Myocyte (in vitro differentiated cells): ENCODE measurements around the gene F5. TPM values are rescaled to one million over a fixed set of nuclear protein-coding genes. Genes with fewer than 3 reads are reported as not detected.
A peak's percentile ranks its signal among the peaks of the same experiment; 100 is the strongest.

Experiments
- DNase-seq: peaks from one replicate; pipeline ENCODE4 v3.0.0-alpha.2; 2012; ENCODE audit warnings: low read depth
- polyA plus RNA-seq: library from polyadenylated mRNA; unstranded; fragments of >200 nt; gene quantifications from one replicate; pipeline ENCODE4 v1.2.1, GENCODE V29; 2012; ENCODE audit warnings: missing spikeins
- total RNA-seq: library from RNA; depleted of rRNA; stranded (reverse); fragments of >200 nt; gene quantifications from 2 replicates; pipeline ENCODE4 v1.2.3, GENCODE V29; 2014

Gene F5
- total RNA-seq, result not detected in 2 replicates
- polyA plus RNA-seq, result 0.05 TPM

GRCh38 chr1:169586395-169587255 lies at the start of gene F5:
TSS of gene F5 (minus strand) at chr1:169586481. CDS start at chr1:169586386, 95 bp downstream.
- peak; percentile 68 for DNase-seq

GRCh38 chr1:169634877-169635276 lies 48.6 kb upstream of the F5 start:
- no peak for DNase-seq

- no peak for DNase-seq
Measured at GRCh38 chr1:169634145-169634544, 47.9 kb upstream of the F5 start.

GRCh38 chr1:169631249-169631648 lies 45.0 kb upstream of the F5 start:
- DNase-seq, result no peak

- no peak for DNase-seq
Measured at GRCh38 chr1:169630006-169630405, 43.7 kb upstream of the F5 start, which contains the start of gene SELP. TSS of gene SELP (minus strand) at chr1:169630124. CDS start at chr1:169630074, 50 bp downstream.

GRCh38 chr1:169624912-169625311 lies 38.6 kb upstream of the F5 start:
- DNase-seq, result no peak

- DNase-seq, result no peak
Measured at GRCh38 chr1:169624122-169624521, 37.8 kb upstream of the F5 start.

GRCh38 chr1:169623132-169623926 lies 37.0 kb upstream of the F5 start:
- DNase-seq, result no peak

GRCh38 chr1:169620565-169620964 lies 34.3 kb upstream of the F5 start:
- no peak for DNase-seq

GRCh38 chr1:169618367-169618766 lies 32.1 kb upstream of the F5 start:
- no peak for DNase-seq

GRCh38 chr1:169615803-169616202 lies 29.5 kb upstream of the F5 start:
- no peak for DNase-seq

GRCh38 chr1:169610858-169611257 lies 24.6 kb upstream of the F5 start:
- DNase-seq, result no peak

- no peak for DNase-seq
Measured at GRCh38 chr1:169610108-169610507, 23.8 kb upstream of the F5 start.

GRCh38 chr1:169608226-169608625 lies 21.9 kb upstream of the F5 start:
- DNase-seq, result no peak

- DNase-seq, result no peak
Measured at GRCh38 chr1:169604781-169605560, 18.7 kb upstream of the F5 start.

GRCh38 chr1:169601096-169601881 lies 15.0 kb upstream of the F5 start:
- peak; percentile 32 for DNase-seq

GRCh38 chr1:169595764-169596711 lies 9.8 kb upstream of the F5 start:
- DNase-seq, result peak; percentile 55

GRCh38 chr1:169594391-169594790 lies 8.1 kb upstream of the F5 start:
- DNase-seq, result no peak

GRCh38 chr1:169590932-169591331 lies 4.7 kb upstream of the F5 start:
- DNase-seq, result no peak
